Esophagus muscularis mucosa (tissue), 4 donors: Measurements from ENCODE around the gene MLKL.

Source experiments
- CTCF ChIP-seq, 3 experiments: fragments of 200-600 bp in 2 of 3; fragments of 450-650 bp in 1 of 3; sonication (generic) in 2 of 3; IDR thresholded peaks; one replicate each; pipeline ENCODE4 v1.5.1; 2017 to 2019; ENCODE audit warnings: antibody characterized with exemption in 3 of 3, mild to moderate bottlenecking in 2 of 3, moderate library complexity in 1 of 3
- EP300 ChIP-seq: sonication (generic); formaldehyde crosslinking; IDR thresholded peaks from one replicate; pipeline ENCODE4 v1.6.1; 2017; ENCODE audit warnings: antibody characterized with exemption
- POLR2AphosphoS5 ChIP-seq, 2 donors: sonication (generic); formaldehyde crosslinking; IDR thresholded peaks; one replicate each; pipeline ENCODE4 v1.6.1; 2017; ENCODE audit warnings: antibody characterized with exemption in 2 of 2

GRCh38 chr16:74700116-74700437 lies 585 bp downstream of the MLKL start:
- no peak for TF ChIP-seq EP300
- TF ChIP-seq CTCF (IDR thresholded peaks at IDR 0.05) = no peak
- no peak for TF ChIP-seq POLR2AphosphoS5 (IDR thresholded peaks at IDR 0.05)
